GM10266 (cell line): ENCODE measurements around the gene WDR47.
"Not testable (repeated sequence)": the region's sequence is repeated elsewhere in the genome, so short reads cannot be mapped to it uniquely, and the experiment has no call there.

Experiments used
- DNase-seq: peaks from one replicate; pipeline ENCODE4 v3.0.0; 2012; ENCODE audit errors: extremely low spot score
- CTCF ChIP-seq: IDR thresholded peaks from 2 replicates; pipeline ENCODE4 v1.5.1; 2012; ENCODE audit warnings: mild to moderate bottlenecking, low read depth; ENCODE audit not compliant: control insufficient read depth, insufficient read depth; ENCODE audit errors: missing control alignments

WDR47 gene

GRCh38 chr1:109025694-109026093 is 16.2 kb downstream of the WDR47 start:
- no peak for DNase-seq
- TF ChIP-seq CTCF = no peak

GRCh38 chr1:109024646-109025045 is 17.3 kb downstream of the WDR47 start:
- TF ChIP-seq CTCF = no peak
- DNase-seq = no peak

- no peak for DNase-seq
- TF ChIP-seq CTCF = no peak
Observed at GRCh38 chr1:109020693-109021257, 21.1 kb downstream of the WDR47 start.

GRCh38 chr1:109017719-109018118 is 24.2 kb downstream of the WDR47 start:
- not testable (repeated sequence) for DNase-seq

- no peak for DNase-seq
- no peak for TF ChIP-seq CTCF
Observed at GRCh38 chr1:109017134-109017533, 24.8 kb downstream of the WDR47 start.

- no peak for TF ChIP-seq CTCF
- DNase-seq = no peak
Observed at GRCh38 chr1:109011335-109011734, 30.6 kb downstream of the WDR47 start.

GRCh38 chr1:108996622-108997021 is 45.3 kb downstream of the WDR47 start:
- not testable (repeated sequence) for DNase-seq

GRCh38 chr1:108983114-108983513 is 58.8 kb downstream of the WDR47 start:
- TF ChIP-seq CTCF = no peak
- DNase-seq = no peak

GRCh38 chr1:108976658-108977057 is 65.2 kb downstream of the WDR47 start:
- no peak for TF ChIP-seq CTCF
- DNase-seq = no peak
